ENCODE measurements around the gene TUBA4A. TPM values are rescaled to one million over a fixed set of nuclear protein-coding genes. Genes with fewer than 3 reads are reported as not detected.

Gene TUBA4A
- total and polyA plus RNA-seq, 7 donors: 47.1 to 109 (median 74.4) TPM

DNA sequence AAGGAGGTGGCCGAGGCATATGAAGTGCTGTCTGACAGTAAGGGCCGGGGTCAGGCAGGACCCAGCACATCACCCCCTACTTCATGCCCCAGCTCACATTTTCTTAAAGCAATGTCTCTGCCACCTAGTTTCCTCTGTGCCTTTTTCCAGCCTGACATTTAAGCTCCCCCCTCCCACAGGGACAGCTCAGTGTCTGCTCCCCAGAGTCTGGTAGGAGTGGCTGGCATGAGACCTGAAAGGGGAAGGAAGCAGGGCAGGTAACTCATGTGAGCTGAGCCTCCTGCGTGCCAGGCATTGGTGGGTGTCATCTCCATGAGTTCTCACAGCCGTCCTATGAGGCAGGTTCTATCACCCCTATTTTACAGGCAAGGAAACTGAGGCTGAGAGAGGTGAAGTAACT lies 26.9 kb upstream of the TUBA4A start:
- Histone ChIP-seq H3K4me3 (peak overlapping the region in 2 of 4 donors; percentile 78 to 86), H3K27me3 (no peaks in the 10 kb centered on the region), H3K36me3 (peaks cover 22 to 54% (median 43%) of the 10 kb centered on the region in 4 donors), H3K27ac (peak overlapping the region; percentile 94 to 99 (median 95)), H3K4me1 (peaks cover 0 to 40% (median 35%) of the 10 kb centered on the region in 4 donors), H3K9me3 (no peaks in the 10 kb centered on the region)
- DNase-seq: peak; percentile 50
- no peak for TF ChIP-seq POLR2AphosphoS5 (IDR thresholded peaks at IDR 0.05)
- no peak for TF ChIP-seq EP300 (IDR thresholded peaks at IDR 0.05)
- no peak for TF ChIP-seq POLR2A (IDR thresholded peaks at IDR 0.05)
- TF ChIP-seq CTCF (IDR thresholded peaks at IDR 0.05): no peak
- 86 to 93% methylated on average over 4 of the region's 4 CpGs for WGBS, 2 donors
- intact Hi-C loops (cut with DNase I): no loop called here

DNA sequence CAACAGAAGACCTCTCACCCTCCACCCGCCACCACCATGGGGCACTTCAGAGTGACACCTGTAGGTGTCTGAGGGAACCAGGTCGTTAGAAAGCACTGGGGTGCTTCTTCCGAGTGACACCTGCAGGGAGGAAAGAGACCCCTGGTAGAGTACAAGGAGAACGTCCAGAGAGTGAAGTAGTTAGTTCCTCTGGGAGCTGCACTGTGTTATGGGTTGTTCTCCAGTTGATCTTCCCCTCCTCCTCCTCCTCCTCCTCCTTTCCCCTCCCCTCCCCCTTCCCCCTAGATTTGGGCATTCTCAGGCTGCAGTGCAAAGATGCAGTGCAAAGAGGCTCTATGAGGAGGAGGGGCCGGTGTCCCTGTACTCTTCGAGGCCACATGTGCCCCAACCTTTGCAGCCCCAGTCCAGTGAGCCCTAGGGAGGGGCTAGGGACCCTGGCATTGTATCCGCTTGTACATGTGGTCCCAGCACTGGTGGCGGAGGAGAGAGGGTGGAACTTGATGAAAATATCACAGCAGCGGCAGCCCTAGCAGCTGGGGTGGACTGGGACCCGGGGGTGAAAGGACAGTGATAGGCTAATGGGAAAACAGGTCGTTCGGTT lies 26.3 kb upstream of the TUBA4A start:
- TF ChIP-seq CTCF (IDR thresholded peaks at IDR 0.05) (no peak), POLR2AphosphoS5 (IDR thresholded peaks at IDR 0.05) (peak in 2 of 4 donors; percentile 36 to 63), EP300 (IDR thresholded peaks at IDR 0.05) (no peak), POLR2A (IDR thresholded peaks at IDR 0.05) (no peak)
- intact Hi-C loops (cut with DNase I): loop anchor here (1.0 to 5.0 kb wide), 5 partner anchors 14 to 107 kb away; partner anchors contain the start of genes ABCB6, CNPPD1, DNPEP and TUBA4A
- Histone ChIP-seq H3K4me3 (peak overlapping the region; percentile 72 to 86 (median 75)), H3K36me3 (peaks cover 16 to 47% (median 37%) of the 10 kb centered on the region in 4 donors), H3K9me3 (no peaks in the 10 kb centered on the region), H3K4me1 (peaks cover 0 to 41% (median 35%) of the 10 kb centered on the region in 4 donors), H3K27me3 (no peaks in the 10 kb centered on the region), H3K27ac (peak overlapping the region; percentile 94 to 99 (median 95))
- peak; percentile 66 for DNase-seq
- WGBS, 2 donors: 52 to 54% methylated on average over 12 of the region's 12 CpGs

DNA sequence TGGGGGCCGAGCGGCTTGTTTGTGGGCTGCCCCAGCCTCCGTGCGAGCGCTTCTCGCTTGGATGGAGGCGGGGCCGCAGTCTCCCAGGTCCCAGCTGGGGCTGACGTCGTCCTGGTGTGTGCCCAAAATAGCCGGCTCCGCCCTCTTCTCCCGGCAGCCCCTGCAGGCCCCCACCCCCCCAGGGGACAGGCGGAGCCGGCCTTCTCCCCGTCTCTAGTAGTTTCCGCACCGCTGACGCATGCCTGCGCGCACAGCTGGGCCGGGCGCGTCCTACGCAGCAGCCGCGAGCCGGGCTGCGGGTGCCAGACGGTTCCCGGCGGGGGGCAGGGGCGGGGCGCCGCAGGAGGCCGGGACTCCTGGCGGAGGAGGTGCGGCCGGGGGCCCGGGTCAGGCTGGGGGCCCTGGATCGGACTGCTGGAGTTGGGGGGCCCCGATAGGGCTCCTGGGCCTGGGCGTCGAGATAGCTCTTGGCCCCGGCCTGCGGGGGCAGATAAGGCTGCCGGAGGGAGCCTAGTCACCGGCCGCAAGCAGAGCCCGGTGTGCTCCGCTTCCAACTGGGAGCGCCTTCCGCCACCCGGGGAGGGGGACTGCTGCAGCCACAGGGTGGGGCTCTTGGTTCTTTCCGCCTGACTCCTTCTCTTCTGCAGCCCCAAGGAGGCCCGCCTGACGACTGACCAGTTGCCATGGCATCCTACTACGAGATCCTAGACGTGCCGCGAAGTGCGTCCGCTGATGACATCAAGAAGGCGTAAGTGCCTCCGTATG lies 25.6 kb upstream of the TUBA4A start, which contains the start of gene DNAJB2:
TSS of gene DNAJB2 (plus strand) at position 216 of the 765 bp plus-strand sequence. CDS start at position 684, 468 bp downstream.
- H3K4me1 ChIP-seq: peaks cover 0 to 47% (median 41%) of the 10 kb centered on the region in 4 donors
- intact Hi-C loops (cut with DNase I): loop anchor here (1.0 to 5.0 kb wide), 5 partner anchors 15 to 108 kb away; partner anchors contain the start of genes ABCB6, CNPPD1, DNPEP and TUBA4A

More for the DNA sequence above, 25.6 kb upstream of the TUBA4A start, which contains the start of gene DNAJB2:
- DNase-seq: peak; percentile 100
- Histone ChIP-seq H3K4me3 (peak within 1 kb of the TSS; percentile 72 to 86 (median 75)), H3K27me3 (no peaks in the 10 kb centered on the region), H3K27ac (peak within 1 kb of the TSS; percentile 94 to 99 (median 95)), H3K36me3 (peaks cover 10 to 40% (median 30%) of the 10 kb centered on the region in 4 donors), H3K9me3 (no peaks in the 10 kb centered on the region)
- TF ChIP-seq CTCF (IDR thresholded peaks at IDR 0.05) (no peak), POLR2A (IDR thresholded peaks at IDR 0.05) (peak; percentile 56 to 73), EP300 (IDR thresholded peaks at IDR 0.05) (peak; percentile 16 to 97 (median 62)), POLR2AphosphoS5 (IDR thresholded peaks at IDR 0.05) (peak; percentile 89 to 95 (median 93))
- WGBS, 2 donors: 1% methylated on average over 65 of the region's 65 CpGs
